ENCODE data around the gene SMAD5. TPM values are rescaled to one million over a fixed set of nuclear protein-coding genes. Genes with fewer than 3 reads are reported as not detected.

The SMAD5 gene
- total RNA-seq, 6 donors from 2014 or later = 14.6 to 54.3 (median 45.1) TPM

GRCh38 chr5:136133922-136134379 is 1.3 kb downstream of the SMAD5 start:
- TF ChIP-seq POLR2A (IDR thresholded peaks at IDR 0.05) = no peak
- TF ChIP-seq POLR2AphosphoS5 (IDR thresholded peaks at IDR 0.05) = no peak
- TF ChIP-seq EP300 (IDR thresholded peaks at IDR 0.05) = no peak
- TF ChIP-seq CTCF (IDR thresholded peaks at IDR 0.05) = no peak
- peak overlapping the region; percentile 62 to 93 (median 83) for H3K4me3 ChIP-seq
- DNase-seq (no peak), ATAC-seq (ENCODE audit: low FRiP score in 2 of 2) (no peak)
- no peaks in the 10 kb centered on the region for H3K9me3 ChIP-seq
- H3K27ac ChIP-seq = peak overlapping the region; percentile 36 to 98 (median 94)
- 6 to 9% methylated on average over 5 of the region's 5 CpGs for WGBS, 2 donors
- no peaks in the 10 kb centered on the region for H3K27me3 ChIP-seq
- no peaks in the 10 kb centered on the region for H3K36me3 ChIP-seq
- peaks cover 21 to 46% (median 31%) of the 10 kb centered on the region in 4 donors for H3K4me1 ChIP-seq

DNA sequence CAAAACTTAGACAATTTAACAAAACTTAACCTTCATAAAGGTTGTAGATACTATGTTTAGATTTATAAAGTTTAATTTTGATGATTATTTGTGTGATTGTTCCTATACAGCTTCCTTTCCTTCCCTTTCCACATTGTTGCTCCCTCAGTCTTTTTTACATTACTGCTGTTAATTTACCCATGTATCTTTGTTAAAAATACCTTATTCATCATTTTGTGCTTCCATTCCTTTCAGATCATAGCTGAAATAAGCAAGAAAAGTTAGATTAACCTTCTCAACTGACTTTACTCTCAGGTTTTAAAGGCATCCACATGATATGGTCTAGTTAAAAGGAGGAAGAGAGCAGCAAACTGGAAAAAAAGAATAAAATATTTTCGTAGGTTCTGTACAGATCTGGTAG is 2.0 kb downstream of the SMAD5 start:
- WGBS, 2 donors = 29 to 38% methylated on average over 1 of the region's 1 CpG
- Histone ChIP-seq H3K4me1 (peaks cover 21 to 47% (median 34%) of the 10 kb centered on the region in 4 donors), H3K36me3 (no peaks in the 10 kb centered on the region), H3K9me3 (no peaks in the 10 kb centered on the region), H3K27ac (peak overlapping the region in 3 of 4 donors; percentile 36 to 70 (median 38)), H3K4me3 (peak overlapping the region in 2 of 4 donors; percentile 62 to 83), H3K27me3 (no peaks in the 10 kb centered on the region)
- ATAC-seq (ENCODE audit: low FRiP score in 2 of 2) (no peak), DNase-seq (no peak)
- no peak for TF ChIP-seq EP300 (IDR thresholded peaks at IDR 0.05)
- TF ChIP-seq POLR2A (IDR thresholded peaks at IDR 0.05) = no peak
- no peak for TF ChIP-seq CTCF (IDR thresholded peaks at IDR 0.05)
- no peak for TF ChIP-seq POLR2AphosphoS5 (IDR thresholded peaks at IDR 0.05)

- DNase-seq (no peak), ATAC-seq (ENCODE audit: low FRiP score in 2 of 2) (no peak)
- H3K36me3 ChIP-seq = no peaks in the 10 kb centered on the region
- no peaks in the 10 kb centered on the region for H3K27me3 ChIP-seq
- no peak overlapping the region for H3K4me3 ChIP-seq
- TF ChIP-seq POLR2AphosphoS5 (IDR thresholded peaks at IDR 0.05) (no peak), EP300 (IDR thresholded peaks at IDR 0.05) (no peak), POLR2A (IDR thresholded peaks at IDR 0.05) (no peak), CTCF (IDR thresholded peaks at IDR 0.05) (no peak)
- WGBS, 2 donors = 83 to 87% methylated on average over 2 of the region's 2 CpGs
- H3K9me3 ChIP-seq = no peaks in the 10 kb centered on the region
- no peak overlapping the region for H3K27ac ChIP-seq
- H3K4me1 ChIP-seq = peaks cover 21 to 53% (median 35%) of the 10 kb centered on the region in 4 donors
Measured at GRCh38 chr5:136135536-136135935, 2.9 kb downstream of the SMAD5 start.

DNA sequence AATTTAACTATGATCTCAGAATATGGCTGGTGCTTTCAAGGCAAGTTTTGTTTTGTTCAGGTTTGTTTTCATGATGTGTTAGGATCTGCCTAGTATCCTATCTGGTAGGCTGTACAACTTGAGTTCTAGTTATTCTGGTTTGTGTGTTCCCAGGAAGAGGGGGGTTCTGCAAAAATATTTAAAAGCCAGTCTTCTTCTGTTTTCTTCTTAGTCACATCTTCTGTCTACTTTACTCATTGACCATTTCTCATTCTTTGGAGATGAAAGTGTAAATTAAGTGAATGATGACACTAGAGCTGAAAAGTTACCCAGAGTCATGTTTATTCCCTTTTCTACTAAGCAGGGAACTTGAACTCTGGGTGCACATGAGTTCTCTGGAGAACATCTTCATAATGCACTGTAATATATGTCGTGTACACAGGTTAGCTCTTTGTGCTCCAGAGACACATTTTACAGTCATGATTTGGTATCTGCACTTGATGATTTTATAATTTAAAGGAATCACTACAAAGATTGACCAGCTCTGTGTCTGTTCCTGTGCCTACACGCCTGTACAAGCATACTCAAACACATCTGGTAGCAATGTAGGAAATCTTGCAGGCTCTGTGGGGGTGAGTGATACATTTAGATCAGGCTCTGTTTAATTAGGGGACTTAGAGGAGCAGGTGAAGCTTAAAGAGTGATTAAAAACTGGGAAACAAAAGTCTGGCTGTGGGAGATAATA is 5.0 kb downstream of the SMAD5 start:
- H3K4me3 ChIP-seq = no peak overlapping the region
- H3K9me3 ChIP-seq = no peaks in the 10 kb centered on the region
- TF ChIP-seq POLR2A (IDR thresholded peaks at IDR 0.05) (no peak), EP300 (IDR thresholded peaks at IDR 0.05) (no peak), CTCF (IDR thresholded peaks at IDR 0.05) (no peak), POLR2AphosphoS5 (IDR thresholded peaks at IDR 0.05) (no peak)
- ATAC-seq (ENCODE audit: low FRiP score in 2 of 2) (no peak), DNase-seq (no peak)
- H3K4me1 ChIP-seq = peaks cover 21 to 56% (median 34%) of the 10 kb centered on the region in 4 donors
- WGBS, 2 donors = 76 to 86% methylated on average over 2 of the region's 2 CpGs
- no peaks in the 10 kb centered on the region for H3K36me3 ChIP-seq
- no peak overlapping the region for H3K27ac ChIP-seq
- H3K27me3 ChIP-seq = no peaks in the 10 kb centered on the region

DNA sequence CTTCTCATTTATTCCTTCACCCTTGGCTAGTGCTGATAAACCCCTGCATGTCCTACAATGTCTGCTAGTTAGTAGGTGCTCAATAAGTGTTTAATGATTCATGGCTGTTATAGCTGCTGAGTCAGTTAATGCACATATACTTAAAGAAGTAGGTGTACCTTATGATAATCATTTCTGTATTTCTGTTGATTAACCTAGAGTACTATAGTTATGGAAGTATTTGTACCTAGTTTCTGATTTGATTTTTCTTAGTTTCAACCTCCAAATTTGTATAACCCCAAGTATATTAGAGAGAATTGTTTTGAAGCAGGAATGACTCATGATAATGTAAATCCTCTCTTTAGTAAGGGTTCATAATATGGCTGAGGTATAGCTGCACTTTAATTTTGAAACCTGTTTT is 8.9 kb downstream of the SMAD5 start:
- no peak for ATAC-seq (ENCODE audit: low FRiP score in 2 of 2)
- no peak overlapping the region for H3K27ac ChIP-seq

More for the DNA sequence above, 8.9 kb downstream of the SMAD5 start:
- Histone ChIP-seq H3K36me3 (no peaks in the 10 kb centered on the region), H3K4me3 (no peak overlapping the region), H3K4me1 (peaks cover 13 to 47% (median 23%) of the 10 kb centered on the region in 4 donors), H3K27me3 (no peaks in the 10 kb centered on the region), H3K9me3 (no peaks in the 10 kb centered on the region)
- TF ChIP-seq POLR2AphosphoS5 (IDR thresholded peaks at IDR 0.05) = no peak
- no peak for TF ChIP-seq CTCF (IDR thresholded peaks at IDR 0.05)
- no peak for TF ChIP-seq EP300 (IDR thresholded peaks at IDR 0.05)
- TF ChIP-seq POLR2A (IDR thresholded peaks at IDR 0.05) = no peak
- no peak for DNase-seq
